ENCODE results near the gene FAM177B. TPM values are rescaled to one million over a fixed set of nuclear protein-coding genes. Genes with fewer than 3 reads are reported as not detected.

The FAM177B gene
- total RNA-seq, 1 donor from 2014 or later, result not detected

DNA sequence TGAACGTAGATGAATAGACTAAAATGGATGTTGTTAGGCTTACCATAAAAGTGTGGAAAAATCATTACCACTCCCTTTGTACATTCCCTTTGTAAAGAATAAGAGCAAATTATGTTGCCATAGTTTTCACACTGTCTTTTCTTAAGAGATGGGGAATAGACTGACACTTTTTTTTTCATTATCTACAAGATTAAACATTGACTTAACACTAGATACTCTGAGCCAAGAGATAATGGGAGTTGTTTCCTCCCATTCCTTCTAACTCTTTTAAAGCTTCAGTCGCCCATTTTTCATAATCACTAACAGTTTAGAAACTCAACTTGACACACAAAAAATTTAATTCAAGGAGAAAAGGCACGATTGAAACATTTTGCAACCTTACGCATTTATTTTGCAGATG, 34.8 kb upstream of the FAM177B start:
- DNase-seq (ENCODE audit: low spot score in 2 of 2), result no peak
- Histone ChIP-seq H3K36me3 (peaks cover 23 to 28% of the 10 kb centered on the region in 2 donors), H3K27ac (no peak overlapping the region), H3K4me3 (no peak overlapping the region), H3K4me1 (no peaks in the 10 kb centered on the region), H3K9me3 (no peaks in the 10 kb centered on the region), H3K27me3 (no peaks in the 10 kb centered on the region)
- intact Hi-C loops (cut with DNase I), result no loop called here
- no peak for TF ChIP-seq CTCF (IDR thresholded peaks at IDR 0.05)

DNA sequence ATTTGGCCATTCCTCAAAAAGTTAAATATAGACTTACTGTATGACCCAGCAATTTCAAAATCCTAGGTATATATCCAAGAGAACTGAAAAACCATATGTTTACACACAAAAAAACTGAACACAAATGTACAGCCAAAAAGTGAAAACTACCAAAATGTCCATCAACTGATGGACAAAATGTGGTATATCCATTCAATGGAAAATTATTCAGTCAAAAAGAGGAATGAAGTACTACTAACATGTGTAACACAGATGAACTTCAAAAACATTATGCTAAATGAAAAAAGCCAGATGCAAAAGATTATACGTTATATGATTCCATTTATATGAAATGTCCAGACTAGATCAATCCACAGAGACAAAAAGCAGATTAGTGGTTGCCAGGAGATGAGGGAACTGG, 32.7 kb upstream of the FAM177B start:
- DNase-seq (ENCODE audit: low spot score in 2 of 2), result no peak
- Histone ChIP-seq H3K27ac (no peak overlapping the region), H3K36me3 (peaks cover 23 to 28% of the 10 kb centered on the region in 2 donors), H3K4me1 (no peaks in the 10 kb centered on the region), H3K27me3 (no peaks in the 10 kb centered on the region), H3K9me3 (no peaks in the 10 kb centered on the region), H3K4me3 (no peak overlapping the region)
- TF ChIP-seq CTCF (IDR thresholded peaks at IDR 0.05), result no peak
- intact Hi-C loops (cut with DNase I), result no loop called here

DNA sequence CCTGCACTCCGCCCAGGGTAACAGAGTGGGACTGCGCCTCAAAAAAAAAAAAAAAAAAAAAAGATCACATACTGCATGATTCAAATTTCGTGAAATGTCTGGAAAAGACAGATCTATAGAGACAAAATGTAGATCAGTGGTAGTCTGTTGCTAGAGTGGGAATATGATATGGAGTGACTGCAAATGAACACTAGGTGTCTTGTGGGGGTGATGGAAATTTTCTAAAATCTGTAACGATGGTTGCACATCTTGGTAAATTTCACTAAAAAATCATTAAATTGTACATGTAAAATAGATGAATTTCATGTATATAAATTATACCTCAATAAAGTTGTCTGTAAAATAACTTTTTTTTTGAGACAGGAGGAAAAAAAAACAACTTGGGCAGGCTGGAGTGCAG, 30.2 kb upstream of the FAM177B start:
- Histone ChIP-seq H3K4me1 (peaks cover 0 to 7% of the 10 kb centered on the region in 2 donors), H3K27me3 (no peaks in the 10 kb centered on the region), H3K9me3 (no peaks in the 10 kb centered on the region), H3K36me3 (peaks cover 9 to 10% of the 10 kb centered on the region in 2 donors), H3K27ac (no peak overlapping the region), H3K4me3 (no peak overlapping the region)
- no peak for TF ChIP-seq CTCF (IDR thresholded peaks at IDR 0.05)
- DNase-seq (ENCODE audit: low spot score in 2 of 2), result no peak
- intact Hi-C loops (cut with DNase I), result no loop called here

GRCh38 chr1:222709700-222710153, 27.3 kb upstream of the FAM177B start:
- no peak for TF ChIP-seq CTCF (IDR thresholded peaks at IDR 0.05)
- H3K4me1 ChIP-seq, result peaks cover 0 to 14% of the 10 kb centered on the region in 2 donors

DNA sequence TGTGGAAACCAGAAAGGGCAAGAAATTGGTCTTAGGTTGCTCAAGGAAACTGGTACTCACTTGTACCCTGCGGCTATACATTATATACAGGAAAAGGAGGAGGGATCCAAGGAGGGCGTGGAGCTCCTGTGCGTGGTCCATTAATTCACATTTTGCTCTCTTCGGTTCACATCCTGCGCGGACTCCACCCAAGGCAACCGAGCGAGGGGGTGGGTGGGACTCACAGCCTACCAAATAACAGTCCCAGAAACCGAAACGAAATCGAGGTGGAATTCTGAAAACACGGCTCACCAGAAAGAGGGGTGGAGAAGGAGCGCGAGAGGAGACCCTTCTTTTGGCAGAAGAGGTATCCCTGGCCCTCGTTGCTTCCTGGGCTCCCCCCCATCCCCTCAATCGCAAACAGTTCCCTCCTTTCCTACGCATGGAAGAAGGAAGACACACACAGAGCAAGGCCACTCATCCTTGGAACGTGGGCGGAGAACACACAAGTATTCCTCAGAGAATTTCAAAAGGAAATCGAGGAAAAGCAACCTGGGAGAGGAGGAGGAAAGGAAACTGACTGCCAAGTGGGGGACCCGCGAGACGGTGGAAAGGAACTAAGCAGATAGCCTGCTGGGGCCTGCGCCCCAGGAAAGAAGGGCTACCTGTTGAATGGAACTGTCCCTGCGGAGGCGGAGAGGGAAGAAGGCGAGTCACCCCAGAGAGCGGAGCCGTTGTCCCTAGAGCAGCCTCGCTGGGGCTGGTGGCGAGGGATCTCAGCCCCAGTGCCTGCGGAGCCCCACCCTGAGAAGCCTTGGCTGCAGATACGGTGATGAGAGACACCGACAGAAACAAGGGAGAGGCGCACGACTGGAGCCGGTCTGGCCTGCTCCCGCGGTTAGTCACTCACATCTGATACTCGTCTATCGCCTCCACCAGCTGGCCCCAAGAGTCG, 25.4 kb upstream of the FAM177B start:
- Histone ChIP-seq H3K36me3 (peaks cover 6 to 15% of the 10 kb centered on the region in 2 donors), H3K27ac (peak overlapping the region; percentile 96 to 99), H3K4me3 (peak overlapping the region; percentile 80 to 89), H3K9me3 (no peaks in the 10 kb centered on the region), H3K27me3 (no peaks in the 10 kb centered on the region), H3K4me1 (peaks cover 0 to 15% of the 10 kb centered on the region in 2 donors)
- TF ChIP-seq CTCF (IDR thresholded peaks at IDR 0.05), result no peak
- intact Hi-C loops (cut with DNase I), result loop anchor here (1.0 to 2.0 kb wide), 5 partner anchors 43 to 969 kb away; partner anchors contain the start of genes DISP1 and DUSP10
- peak in 1 of 2 donors; percentile 79 for DNase-seq (ENCODE audit: low spot score in 2 of 2)

More at GRCh38 chr1:222709700-222710153, 27.3 kb upstream of the FAM177B start:
- Histone ChIP-seq H3K27ac (no peak overlapping the region), H3K27me3 (no peaks in the 10 kb centered on the region), H3K36me3 (no peaks in the 10 kb centered on the region), H3K4me3 (no peak overlapping the region), H3K9me3 (no peaks in the 10 kb centered on the region)
- intact Hi-C loops (cut with DNase I), result no loop called here
- no peak for DNase-seq (ENCODE audit: low spot score in 2 of 2)

All from ascending aorta (tissue), 2 donors.